ENCODE data around the gene POLRMT. TPM values are rescaled to one million over a fixed set of nuclear protein-coding genes. Genes with fewer than 3 reads are reported as not detected.
A peak's percentile ranks its signal among the peaks of the same experiment; 100 is the strongest.
"Not testable (repeated sequence)": the region's sequence is repeated elsewhere in the genome, so short reads cannot be mapped to it uniquely, and the experiment has no call there.

Gene POLRMT
- total RNA-seq, 1 donor from 2014 or later, result 90.1 TPM

DNA sequence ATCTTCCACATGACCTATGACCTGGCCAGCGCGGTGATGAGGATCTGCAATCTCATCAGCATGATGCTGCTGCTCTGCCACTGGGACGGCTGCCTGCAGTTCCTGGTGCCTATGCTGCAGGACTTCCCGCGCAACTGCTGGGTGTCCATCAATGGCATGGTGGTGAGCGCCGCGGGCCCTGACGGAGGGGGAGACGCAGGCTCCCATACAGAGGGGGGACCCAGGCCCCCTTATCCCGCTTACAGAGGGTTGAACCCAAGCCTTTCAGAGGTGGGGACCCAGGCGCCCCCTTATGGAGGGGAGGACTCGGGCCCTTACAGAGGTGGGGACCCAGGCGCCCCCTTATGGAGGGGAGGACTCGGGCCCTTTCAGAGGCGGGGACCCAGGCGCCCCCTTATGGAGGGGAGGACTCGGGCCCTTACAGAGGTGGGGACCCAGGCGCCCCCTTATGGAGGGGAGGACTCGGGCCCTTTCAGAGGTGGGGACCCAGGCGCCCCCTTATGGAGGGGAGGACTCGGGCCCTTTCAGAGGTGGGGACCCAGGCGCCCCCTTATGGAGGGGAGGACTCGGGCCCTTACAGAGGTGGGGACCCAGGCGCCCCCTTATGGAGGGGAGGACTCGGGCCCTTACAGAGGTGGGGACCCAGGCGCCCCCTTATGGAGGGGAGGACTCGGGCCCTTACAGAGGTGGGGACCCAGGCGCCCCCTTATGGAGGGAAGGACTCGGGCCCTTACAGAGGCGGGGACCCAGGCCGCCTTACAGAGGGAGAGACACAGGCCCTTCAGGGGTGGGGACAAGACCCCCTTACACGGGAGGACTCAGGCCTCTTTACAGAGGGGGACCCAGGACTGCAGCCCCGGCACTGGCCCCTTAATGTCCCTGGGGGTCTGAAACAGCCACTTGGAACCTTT lies 28.0 kb downstream of the POLRMT start:
- intact Hi-C loops (cut with micrococcal nuclease); H3K27ac Mint-ChIP-seq; H3K4me1 Mint-ChIP-seq (ENCODE audit: low read depth); H3K36me3 Mint-ChIP-seq (ENCODE audit: low read depth); H3K4me3 Mint-ChIP-seq (ENCODE audit: low read depth); H3K9me3 Mint-ChIP-seq; H3K27me3 Mint-ChIP-seq (ENCODE audit: low read depth): not testable (repeated sequence)
- peak; percentile 43 for DNase-seq (ENCODE audit: low spot score)

- H3K4me1 Mint-ChIP-seq (ENCODE audit: low read depth), result no peaks in the 10 kb centered on the region
- no peak overlapping the region for H3K27ac Mint-ChIP-seq
- H3K4me3 Mint-ChIP-seq (ENCODE audit: low read depth), result no peak overlapping the region
- DNase-seq (ENCODE audit: low spot score), result peak; percentile 48
- no peaks in the 10 kb centered on the region for H3K36me3 Mint-ChIP-seq (ENCODE audit: low read depth)
- H3K27me3 Mint-ChIP-seq (ENCODE audit: low read depth), result no peaks in the 10 kb centered on the region
- H3K9me3 Mint-ChIP-seq, result no peaks in the 10 kb centered on the region
- intact Hi-C loops (cut with micrococcal nuclease), result no loop called here
Observed at GRCh38 chr19:604355-604754, 29.0 kb downstream of the POLRMT start.

GRCh38 chr19:603779-604178 lies 29.6 kb downstream of the POLRMT start:
- H3K9me3 Mint-ChIP-seq; intact Hi-C loops (cut with micrococcal nuclease): not testable (repeated sequence)

GRCh38 chr19:603302-603639 lies 30.1 kb downstream of the POLRMT start:
- H3K9me3 Mint-ChIP-seq; H3K27ac Mint-ChIP-seq; intact Hi-C loops (cut with micrococcal nuclease); H3K36me3 Mint-ChIP-seq (ENCODE audit: low read depth); H3K27me3 Mint-ChIP-seq (ENCODE audit: low read depth); H3K4me1 Mint-ChIP-seq (ENCODE audit: low read depth); H3K4me3 Mint-ChIP-seq (ENCODE audit: low read depth); DNase-seq (ENCODE audit: low spot score): not testable (repeated sequence)

More at GRCh38 chr19:603779-604178, 29.6 kb downstream of the POLRMT start:
- H3K27me3 Mint-ChIP-seq (ENCODE audit: low read depth); DNase-seq (ENCODE audit: low spot score); H3K36me3 Mint-ChIP-seq (ENCODE audit: low read depth); H3K27ac Mint-ChIP-seq; H3K4me3 Mint-ChIP-seq (ENCODE audit: low read depth); H3K4me1 Mint-ChIP-seq (ENCODE audit: low read depth): not testable (repeated sequence)

- DNase-seq (ENCODE audit: low spot score), result no peak
- Mint-ChIP-seq H3K4me3 (ENCODE audit: low read depth) (no peak overlapping the region), H3K36me3 (ENCODE audit: low read depth) (no peaks in the 10 kb centered on the region), H3K27me3 (ENCODE audit: low read depth) (no peaks in the 10 kb centered on the region), H3K9me3 (no peaks in the 10 kb centered on the region), H3K4me1 (ENCODE audit: low read depth) (no peaks in the 10 kb centered on the region), H3K27ac (no peak overlapping the region)
- intact Hi-C loops (cut with micrococcal nuclease), result no loop called here
Observed at GRCh38 chr19:602391-603301, 30.7 kb downstream of the POLRMT start.

GRCh38 chr19:601790-602189 lies 31.5 kb downstream of the POLRMT start:
- Mint-ChIP-seq H3K36me3 (ENCODE audit: low read depth) (no peaks in the 10 kb centered on the region), H3K27ac (no peak overlapping the region), H3K4me3 (ENCODE audit: low read depth) (no peak overlapping the region), H3K27me3 (ENCODE audit: low read depth) (no peaks in the 10 kb centered on the region), H3K4me1 (ENCODE audit: low read depth) (no peaks in the 10 kb centered on the region), H3K9me3 (no peaks in the 10 kb centered on the region)
- DNase-seq (ENCODE audit: low spot score), result no peak
- intact Hi-C loops (cut with micrococcal nuclease), result no loop called here

- no peak for DNase-seq (ENCODE audit: low spot score)
- H3K27me3 Mint-ChIP-seq (ENCODE audit: low read depth), result no peaks in the 10 kb centered on the region
- H3K27ac Mint-ChIP-seq, result no peak overlapping the region
- H3K36me3 Mint-ChIP-seq (ENCODE audit: low read depth), result no peaks in the 10 kb centered on the region
- H3K9me3 Mint-ChIP-seq, result no peaks in the 10 kb centered on the region
- H3K4me3 Mint-ChIP-seq (ENCODE audit: low read depth), result no peak overlapping the region
- intact Hi-C loops (cut with micrococcal nuclease), result no loop called here
- no peaks in the 10 kb centered on the region for H3K4me1 Mint-ChIP-seq (ENCODE audit: low read depth)
Observed at GRCh38 chr19:601310-601709, 32.0 kb downstream of the POLRMT start.

GRCh38 chr19:597406-598315 lies 35.7 kb downstream of the POLRMT start:
- H3K36me3 Mint-ChIP-seq (ENCODE audit: low read depth), result no peaks in the 10 kb centered on the region
- intact Hi-C loops (cut with micrococcal nuclease), result no loop called here
- no peak overlapping the region for H3K4me3 Mint-ChIP-seq (ENCODE audit: low read depth)
- no peak overlapping the region for H3K27ac Mint-ChIP-seq
- no peaks in the 10 kb centered on the region for H3K9me3 Mint-ChIP-seq
- no peaks in the 10 kb centered on the region for H3K4me1 Mint-ChIP-seq (ENCODE audit: low read depth)
- H3K27me3 Mint-ChIP-seq (ENCODE audit: low read depth), result peaks cover 4% of the 10 kb centered on the region
- no peak for DNase-seq (ENCODE audit: low spot score)

GRCh38 chr19:596263-596655 lies 37.1 kb downstream of the POLRMT start:
- H3K4me1 Mint-ChIP-seq (ENCODE audit: low read depth), result no peaks in the 10 kb centered on the region
- intact Hi-C loops (cut with micrococcal nuclease), result no loop called here
- H3K4me3 Mint-ChIP-seq (ENCODE audit: low read depth), result no peak overlapping the region
- DNase-seq (ENCODE audit: low spot score), result no peak
- peaks cover 6% of the 10 kb centered on the region for H3K27me3 Mint-ChIP-seq (ENCODE audit: low read depth)
- no peaks in the 10 kb centered on the region for H3K9me3 Mint-ChIP-seq
- H3K27ac Mint-ChIP-seq, result no peak overlapping the region
- no peaks in the 10 kb centered on the region for H3K36me3 Mint-ChIP-seq (ENCODE audit: low read depth)

DNA sequence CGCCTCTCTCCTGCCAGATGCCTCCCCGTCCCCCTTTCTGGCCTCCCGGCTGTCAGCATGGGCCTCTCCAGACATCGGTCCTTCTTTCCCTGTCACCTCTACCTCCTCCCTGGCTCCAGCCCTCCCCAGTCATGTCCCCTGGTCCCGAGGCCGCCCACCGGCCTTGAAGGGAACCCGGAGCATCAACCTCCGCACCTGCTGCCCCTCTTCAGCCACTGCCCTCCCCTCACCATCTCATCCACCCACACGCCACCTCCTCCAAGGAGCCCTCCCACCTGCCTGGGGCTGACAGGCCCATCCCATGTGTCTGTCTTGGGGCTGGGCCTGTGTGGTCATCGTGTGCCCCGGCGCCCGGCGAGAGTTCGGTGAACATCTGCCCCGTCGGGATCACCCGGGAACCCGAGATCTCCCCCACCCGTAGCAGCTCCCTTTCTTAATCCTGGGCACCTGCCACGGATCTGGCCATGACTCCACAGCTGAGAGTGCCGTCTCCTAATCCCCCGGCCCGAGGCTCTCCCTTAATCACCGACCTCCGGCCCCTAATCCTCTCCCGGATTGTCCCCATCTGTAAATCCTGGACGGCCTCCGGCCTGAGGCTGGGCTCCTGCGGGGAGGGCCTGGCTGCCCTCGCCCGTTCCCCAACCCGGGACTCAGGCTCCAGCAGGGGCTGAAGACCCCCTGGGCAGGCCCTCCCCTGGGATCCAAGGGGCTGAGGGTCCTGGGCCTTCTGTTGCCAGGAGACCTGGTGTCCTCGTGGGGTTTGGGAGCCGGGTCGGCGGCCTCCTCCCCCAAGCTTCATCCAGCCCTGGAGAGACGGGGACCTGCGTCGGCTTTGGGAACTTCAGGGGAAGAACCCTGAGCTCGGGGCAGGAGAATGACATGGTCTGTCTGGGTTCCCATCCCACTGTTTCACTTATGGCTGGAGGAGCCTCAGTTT lies 37.7 kb downstream of the POLRMT start:
- no peak for DNase-seq (ENCODE audit: low spot score)
- Mint-ChIP-seq H3K9me3 (no peaks in the 10 kb centered on the region), H3K4me1 (ENCODE audit: low read depth) (no peaks in the 10 kb centered on the region), H3K4me3 (ENCODE audit: low read depth) (no peak overlapping the region), H3K36me3 (ENCODE audit: low read depth) (no peaks in the 10 kb centered on the region), H3K27me3 (ENCODE audit: low read depth) (peaks cover 9% of the 10 kb centered on the region), H3K27ac (no peak overlapping the region)
- intact Hi-C loops (cut with micrococcal nuclease), result no loop called here

- H3K27me3 Mint-ChIP-seq (ENCODE audit: low read depth), result peaks cover 9% of the 10 kb centered on the region
- no peaks in the 10 kb centered on the region for H3K9me3 Mint-ChIP-seq
- DNase-seq (ENCODE audit: low spot score), result no peak
- intact Hi-C loops (cut with micrococcal nuclease), result no loop called here
- no peak overlapping the region for H3K27ac Mint-ChIP-seq
- no peaks in the 10 kb centered on the region for H3K36me3 Mint-ChIP-seq (ENCODE audit: low read depth)
- H3K4me1 Mint-ChIP-seq (ENCODE audit: low read depth), result no peaks in the 10 kb centered on the region
- no peak overlapping the region for H3K4me3 Mint-ChIP-seq (ENCODE audit: low read depth)
Observed at GRCh38 chr19:594265-594870, 39.0 kb downstream of the POLRMT start.

All from activated T-helper 2 cell treated with anti-CD3 and anti-CD28 coated beads, Interferon-gamma antibody, Interleukin-2, Interleukin-4, amounts not matched to agents 10 μg/mL and 5 μg/mL and 100 μg/mL, durations not matched to agents 14 hours and 24 hours and 36 hours (primary cell).